GM18858 (cell line): ENCODE measurements around the gene DEAF1.
"Not testable (repeated sequence)": the region's sequence is repeated elsewhere in the genome, so short reads cannot be mapped to it uniquely, and the experiment has no call there.

Source experiments
- ATAC-seq: cut with Tn5 transposase; IDR thresholded peaks from one replicate; pipeline ENCODE4 v1.9.1; 2021; ENCODE audit not compliant: unreplicated experiment

The DEAF1 gene, protein sequence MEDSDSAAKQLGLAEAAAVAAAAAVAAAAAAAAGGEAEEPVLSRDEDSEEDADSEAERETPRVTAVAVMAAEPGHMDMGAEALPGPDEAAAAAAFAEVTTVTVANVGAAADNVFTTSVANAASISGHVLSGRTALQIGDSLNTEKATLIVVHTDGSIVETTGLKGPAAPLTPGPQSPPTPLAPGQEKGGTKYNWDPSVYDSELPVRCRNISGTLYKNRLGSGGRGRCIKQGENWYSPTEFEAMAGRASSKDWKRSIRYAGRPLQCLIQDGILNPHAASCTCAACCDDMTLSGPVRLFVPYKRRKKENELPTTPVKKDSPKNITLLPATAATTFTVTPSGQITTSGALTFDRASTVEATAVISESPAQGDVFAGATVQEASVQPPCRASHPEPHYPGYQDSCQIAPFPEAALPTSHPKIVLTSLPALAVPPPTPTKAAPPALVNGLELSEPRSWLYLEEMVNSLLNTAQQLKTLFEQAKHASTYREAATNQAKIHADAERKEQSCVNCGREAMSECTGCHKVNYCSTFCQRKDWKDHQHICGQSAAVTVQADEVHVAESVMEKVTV

DNA sequence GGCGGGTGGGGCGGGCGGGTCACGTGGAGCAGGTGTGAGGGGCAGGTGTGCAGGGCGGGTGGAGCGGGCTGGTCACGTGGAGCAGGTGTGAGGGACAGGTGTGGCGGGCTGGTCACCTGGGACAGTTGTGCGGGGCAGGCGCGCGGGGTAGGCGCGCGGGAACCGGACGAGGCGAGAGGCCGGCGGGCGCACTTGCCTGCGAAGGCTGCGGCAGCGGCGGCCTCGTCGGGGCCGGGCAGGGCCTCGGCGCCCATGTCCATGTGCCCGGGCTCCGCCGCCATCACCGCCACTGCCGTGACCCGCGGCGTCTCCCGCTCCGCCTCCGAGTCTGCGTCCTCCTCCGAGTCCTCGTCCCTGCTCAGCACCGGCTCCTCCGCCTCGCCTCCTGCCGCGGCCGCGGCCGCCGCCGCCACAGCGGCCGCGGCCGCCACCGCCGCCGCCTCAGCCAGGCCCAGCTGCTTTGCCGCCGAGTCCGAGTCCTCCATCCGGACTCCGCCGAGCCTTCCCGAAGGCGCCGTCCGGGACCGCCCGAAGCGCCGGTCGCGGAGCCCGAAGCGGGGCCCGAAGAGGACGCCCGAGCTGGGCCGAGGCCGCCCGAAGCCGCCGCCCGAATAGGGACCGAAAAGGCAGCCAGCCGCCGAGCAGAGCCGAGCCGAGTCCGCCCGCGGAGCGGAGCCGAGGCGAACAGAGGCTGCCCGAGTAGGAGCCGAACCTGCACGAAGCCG is at the start of gene DEAF1:
Gene DEAF1 (minus strand): TSS at position 660 of the 725 bp plus-strand sequence. CDS start 175 bp downstream, at position 485.
- ATAC-seq = peak; percentile 66

DNA sequence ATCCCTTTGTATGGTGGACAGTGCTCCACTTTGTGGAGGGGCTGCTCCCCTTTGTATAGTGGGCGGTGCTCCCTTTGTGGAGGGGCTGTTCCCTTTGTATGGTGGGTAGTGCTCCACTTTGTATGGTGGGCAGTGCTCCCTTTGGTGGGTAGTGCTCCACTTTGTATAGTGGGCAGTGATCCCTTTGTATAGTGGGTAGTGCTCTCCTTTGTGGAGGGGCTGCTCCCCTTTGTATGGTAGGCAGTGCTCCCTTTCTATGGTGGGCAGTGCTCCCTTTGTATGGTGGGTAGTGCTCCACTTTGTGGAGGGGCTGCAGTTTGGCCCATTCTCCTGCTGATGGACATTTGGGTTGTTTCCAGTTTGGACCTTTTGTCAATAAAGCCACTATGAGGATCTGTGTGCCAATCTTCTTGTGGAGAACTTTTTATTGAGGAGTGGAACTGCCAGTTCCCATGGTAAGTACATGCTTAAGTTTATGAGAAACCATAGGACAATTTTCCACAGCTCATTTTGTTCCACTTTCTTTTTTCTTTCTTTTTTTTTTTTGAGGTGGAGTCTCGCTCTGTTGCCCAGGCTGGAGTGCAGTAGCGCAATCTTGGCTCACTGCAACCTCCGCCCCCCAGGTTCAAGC is 47.7 kb upstream of the DEAF1 start:
- ATAC-seq = no peak

DNA sequence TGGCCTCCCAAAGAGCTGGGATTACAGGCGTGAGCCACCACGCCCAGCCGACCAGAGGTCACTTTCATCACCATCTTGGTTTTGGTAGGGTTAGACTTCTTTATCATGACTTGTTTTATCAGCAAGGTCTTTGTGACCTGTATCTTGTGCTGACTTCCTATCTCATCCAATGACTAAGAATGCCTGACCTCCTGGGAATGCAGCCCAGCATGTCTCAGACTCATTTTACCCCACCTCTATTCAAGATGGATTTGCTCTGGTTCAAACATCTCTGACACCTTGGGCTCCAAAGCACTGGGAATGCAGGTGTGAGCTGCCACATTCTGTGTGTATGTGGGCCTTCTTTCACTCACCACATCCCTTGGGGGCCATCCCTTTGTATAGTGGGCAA is 47.1 kb upstream of the DEAF1 start:
- ATAC-seq = no peak

DNA sequence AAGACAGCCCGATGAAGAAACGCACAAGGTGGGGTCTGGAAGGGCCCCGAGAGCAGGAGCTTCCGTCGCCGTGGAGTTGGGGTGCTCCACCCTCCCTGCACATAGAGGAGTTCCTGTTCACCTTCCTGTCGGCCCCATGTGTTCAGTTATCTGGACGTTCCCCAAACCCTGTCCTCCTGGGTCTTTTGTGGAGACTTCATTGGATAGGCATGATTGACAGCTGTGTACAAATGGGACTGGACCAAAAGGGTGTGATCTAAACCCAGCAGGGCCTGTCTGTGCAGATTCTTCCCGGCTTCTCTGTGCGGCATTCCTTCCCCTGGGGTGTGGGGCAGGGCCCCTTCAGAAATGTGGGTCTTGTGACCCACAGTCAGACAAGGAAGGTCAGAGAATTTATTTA is 42.9 kb upstream of the DEAF1 start:
- not testable (repeated sequence) for ATAC-seq

DNA sequence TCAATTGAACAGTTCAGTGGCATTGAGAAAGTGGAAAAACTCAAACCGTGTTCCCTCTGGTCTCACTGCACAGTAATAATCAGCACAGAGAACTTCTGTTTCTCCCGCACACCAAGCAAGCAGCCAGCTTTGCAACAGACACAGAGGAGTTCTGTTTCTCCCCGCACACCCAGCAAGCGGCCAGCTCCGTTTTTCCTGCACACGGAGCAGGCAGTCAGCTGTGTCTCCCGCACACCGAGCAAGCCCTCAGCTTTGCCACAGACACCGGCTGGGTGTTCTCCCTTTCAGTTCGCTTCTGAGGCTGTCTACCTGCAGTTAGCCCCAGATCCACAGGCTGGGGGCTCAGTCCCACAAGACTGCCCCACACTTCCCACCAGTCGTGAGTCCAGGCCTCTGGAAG is 42.3 kb upstream of the DEAF1 start:
- no peak for ATAC-seq

DNA sequence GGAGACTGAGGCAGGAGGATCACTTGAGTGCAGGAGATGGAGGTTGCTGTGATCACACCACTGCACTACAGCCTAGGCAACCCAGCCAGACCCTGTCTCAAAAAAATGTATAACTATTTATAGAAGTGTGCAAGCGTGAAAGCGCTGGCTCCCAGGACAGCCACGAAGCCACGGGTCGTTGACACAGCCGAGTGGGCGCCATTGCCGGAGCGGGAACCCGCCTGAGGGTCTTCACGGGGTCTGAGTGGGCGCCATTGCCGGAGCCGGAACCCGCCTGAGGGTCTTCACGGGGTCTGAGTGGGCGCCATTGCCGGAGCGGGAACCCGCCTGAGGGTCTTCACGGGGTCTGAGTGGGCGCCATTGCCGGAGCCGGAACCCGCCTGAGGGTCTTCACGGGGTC is 39.5 kb upstream of the DEAF1 start:
- not testable (repeated sequence) for ATAC-seq

DNA sequence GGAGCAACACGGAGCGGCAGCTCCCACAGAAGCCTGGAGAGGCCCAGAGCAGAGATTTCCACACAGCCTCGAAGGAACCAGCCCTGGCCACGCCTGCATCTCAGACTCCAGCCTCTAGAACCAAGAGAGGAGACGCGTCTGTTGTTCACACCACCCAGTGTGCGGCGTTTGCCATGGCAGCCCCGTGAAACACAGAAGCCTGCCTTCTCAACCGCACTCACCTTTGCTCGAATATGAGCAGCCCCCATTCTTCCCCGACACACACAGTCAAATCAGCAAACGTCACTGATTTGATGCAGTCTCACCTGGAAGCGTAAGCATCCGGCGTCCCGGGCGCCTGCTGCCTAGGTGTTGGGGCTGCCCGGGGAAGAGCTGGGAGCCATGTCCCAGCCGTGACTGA is 38.0 kb upstream of the DEAF1 start:
- no peak for ATAC-seq

DNA sequence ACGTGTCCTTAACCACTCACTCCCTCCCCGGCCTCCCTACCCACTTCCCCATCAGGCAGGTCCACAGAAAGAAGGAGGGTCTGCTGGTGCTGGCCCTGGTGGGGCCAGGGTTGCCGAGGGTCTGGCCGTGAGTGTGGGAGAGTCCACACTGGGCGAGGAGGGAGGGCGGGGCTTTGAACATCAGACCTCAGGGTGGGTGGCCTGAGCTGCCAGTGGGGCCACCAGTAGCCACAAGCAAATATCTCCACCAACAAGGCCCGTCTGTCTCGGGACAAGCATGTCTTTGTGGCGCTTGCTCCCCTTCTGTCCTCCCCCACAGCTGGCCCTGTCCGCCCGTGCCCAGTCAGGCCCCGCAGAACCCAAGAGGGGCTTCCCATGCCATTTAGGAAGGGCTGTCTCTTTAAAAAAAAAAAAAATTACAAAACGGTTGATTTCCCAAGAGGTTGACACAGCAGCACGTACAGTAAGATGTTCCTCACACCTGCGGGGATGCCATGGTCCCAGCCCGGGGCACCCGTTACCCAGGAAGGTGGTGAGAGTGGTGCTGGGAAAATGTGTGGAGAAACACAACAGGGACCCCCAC is 34.6 kb upstream of the DEAF1 start:
- ATAC-seq = no peak

DNA sequence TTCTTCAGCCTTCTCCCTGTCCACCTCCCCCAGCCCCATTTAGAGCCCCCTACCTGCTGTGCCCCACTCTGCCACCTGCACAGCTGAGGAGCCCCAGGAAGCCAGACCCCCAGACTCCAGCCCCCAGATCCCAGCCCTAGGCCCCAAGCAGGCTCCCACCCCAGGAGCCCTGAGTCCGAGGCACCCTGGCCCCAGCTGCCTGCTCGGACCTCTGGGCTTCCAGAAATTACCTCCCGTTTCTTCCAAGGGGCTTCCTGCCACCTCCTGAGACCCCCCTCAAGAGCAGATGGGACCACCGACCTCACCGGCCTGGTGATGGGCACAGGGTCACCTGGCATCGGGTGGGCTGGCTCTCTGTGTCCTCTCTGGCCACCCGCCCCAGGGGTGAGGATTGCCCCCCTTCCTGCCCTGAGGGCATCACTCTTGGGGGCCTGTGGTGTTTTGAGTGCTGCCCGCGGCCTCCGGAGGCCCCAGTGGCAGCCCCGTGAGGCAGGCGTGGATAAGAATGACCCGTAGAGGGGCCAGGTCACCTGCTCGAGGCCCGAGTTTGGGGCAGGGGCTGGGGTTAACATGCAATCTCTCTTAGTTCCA is 34.0 kb upstream of the DEAF1 start:
- ATAC-seq = no peak

DNA sequence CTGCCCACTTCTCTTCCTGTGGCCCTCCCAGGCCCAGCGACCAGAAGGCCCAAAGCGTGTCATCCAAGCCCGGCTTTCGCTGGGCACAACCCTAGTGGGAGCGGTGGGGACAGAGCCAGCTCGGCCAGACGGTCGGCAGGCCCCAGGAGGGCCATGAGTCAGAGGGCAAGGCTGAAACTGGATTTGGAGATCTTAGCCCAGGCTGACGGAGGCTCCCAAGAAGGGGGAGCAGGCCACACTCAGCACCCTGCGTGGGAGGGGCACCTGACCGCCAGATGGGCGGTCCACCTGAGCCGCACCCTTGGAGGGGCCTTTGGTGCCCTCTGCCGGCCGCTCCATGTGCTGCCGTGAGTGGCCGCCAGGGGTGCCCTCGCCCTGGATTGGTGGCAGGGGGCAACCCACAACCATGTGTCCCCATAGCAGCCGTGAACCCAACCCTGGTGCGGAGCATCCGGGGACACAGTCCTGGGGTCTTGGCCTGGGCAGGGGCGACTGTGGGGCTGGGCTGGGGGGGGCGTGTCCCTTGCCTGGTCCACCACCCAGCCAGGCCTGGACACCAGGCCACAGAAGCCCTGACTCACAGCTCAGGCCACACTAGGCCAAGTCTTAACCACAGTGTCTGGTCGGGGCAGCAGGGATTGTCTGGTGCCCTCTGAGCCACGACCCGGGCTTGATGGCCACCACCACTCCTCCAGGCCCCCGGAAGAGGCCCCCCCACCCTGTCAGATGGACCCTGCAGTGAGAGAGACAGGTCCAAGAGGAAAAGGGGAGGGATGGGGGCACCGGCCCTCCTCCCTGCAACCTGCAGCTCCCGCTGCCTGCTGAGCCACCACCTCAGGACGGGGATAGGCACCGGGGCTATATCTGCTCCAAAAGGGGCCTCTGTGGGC is 33.1 kb upstream of the DEAF1 start:
- ATAC-seq = no peak

DNA sequence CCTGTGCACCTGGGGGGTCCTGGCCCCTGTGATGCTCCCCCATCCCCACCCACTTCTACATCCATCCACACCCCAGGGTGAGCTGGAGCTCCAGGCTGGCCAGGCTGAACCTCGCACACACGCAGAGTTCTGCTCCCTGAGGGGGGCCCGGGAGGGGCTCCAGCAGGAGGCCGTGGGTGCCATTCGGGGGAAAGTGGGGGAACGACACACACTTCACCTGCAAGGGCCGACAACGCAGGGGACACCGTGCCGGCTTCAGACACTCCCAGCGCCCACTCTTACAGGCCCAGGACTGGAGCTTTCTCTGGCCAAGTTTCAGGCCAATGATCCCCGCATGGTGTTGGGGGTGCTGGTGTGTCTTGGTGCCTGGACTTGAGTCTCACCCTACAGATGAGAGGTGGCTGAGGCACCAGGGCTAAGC is 32.3 kb upstream of the DEAF1 start:
- no peak for ATAC-seq

DNA sequence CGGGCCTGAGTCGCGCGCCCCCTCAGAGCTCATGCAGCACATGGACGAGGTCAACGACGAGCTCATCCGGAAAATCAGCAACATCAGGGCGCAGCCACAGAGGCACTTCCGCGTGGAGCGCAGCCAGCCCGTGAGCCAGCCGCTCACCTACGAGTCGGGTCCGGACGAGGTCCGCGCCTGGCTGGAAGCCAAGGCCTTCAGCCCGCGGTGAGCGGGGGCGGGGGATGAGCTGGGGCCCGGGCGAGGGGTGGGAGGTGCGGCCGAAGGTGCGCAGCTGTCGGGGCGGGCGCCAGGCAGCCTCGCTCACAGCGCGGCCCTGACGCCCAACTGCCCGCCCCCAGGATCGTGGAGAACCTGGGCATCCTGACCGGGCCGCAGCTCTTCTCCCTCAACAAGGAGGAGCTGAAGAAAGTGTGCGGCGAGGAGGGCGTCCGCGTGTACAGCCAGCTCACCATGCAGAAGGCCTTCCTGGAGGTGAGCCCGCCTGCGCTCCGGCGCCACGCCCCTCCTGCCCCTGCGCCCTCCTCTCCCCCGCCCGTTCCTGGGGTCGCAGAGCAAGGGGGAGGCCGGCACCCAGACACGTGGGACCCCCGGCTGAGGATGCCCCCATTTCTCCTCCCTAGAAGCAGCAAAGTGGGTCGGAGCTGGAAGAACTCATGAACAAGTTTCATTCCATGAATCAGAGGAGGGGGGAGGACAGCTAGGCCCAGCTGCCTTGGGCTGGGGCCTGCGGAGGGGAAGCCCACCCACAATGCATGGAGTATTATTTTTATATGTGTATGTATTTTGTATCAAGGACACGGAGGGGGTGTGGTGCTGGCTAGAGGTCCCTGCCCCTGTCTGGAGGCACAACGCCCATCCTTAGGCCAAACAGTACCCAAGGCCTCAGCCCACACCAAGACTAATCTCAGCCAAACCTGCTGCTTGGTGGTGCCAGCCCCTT is 31.5 kb upstream of the DEAF1 start:
- ATAC-seq = no peak

DNA sequence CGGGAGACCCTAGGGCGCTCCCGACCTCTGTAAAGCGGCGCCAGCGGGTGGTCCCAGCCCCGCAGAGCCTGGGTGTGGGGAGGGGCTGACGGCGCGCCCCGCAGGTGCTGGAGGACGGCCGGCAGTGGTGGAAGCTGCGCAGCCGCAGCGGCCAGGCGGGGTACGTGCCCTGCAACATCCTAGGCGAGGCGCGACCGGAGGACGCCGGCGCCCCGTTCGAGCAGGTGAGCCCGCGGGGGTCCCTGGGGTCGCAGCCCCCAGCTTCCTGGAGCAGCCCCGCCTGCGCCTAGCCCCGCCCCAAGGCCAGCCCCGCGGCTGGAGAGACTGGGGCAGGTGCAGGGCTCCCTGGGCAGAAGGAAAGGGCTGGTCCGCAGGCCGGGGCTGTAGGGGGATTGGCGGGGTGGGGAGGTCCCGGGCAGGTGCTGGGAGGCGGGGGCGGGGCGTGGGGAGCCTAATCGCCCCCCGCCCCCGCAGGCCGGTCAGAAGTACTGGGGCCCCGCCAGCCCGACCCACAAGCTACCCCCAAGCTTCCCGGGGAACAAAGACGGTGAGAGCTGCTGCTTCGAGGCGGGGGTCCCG is 30.7 kb upstream of the DEAF1 start:
- ATAC-seq = no peak

DNA sequence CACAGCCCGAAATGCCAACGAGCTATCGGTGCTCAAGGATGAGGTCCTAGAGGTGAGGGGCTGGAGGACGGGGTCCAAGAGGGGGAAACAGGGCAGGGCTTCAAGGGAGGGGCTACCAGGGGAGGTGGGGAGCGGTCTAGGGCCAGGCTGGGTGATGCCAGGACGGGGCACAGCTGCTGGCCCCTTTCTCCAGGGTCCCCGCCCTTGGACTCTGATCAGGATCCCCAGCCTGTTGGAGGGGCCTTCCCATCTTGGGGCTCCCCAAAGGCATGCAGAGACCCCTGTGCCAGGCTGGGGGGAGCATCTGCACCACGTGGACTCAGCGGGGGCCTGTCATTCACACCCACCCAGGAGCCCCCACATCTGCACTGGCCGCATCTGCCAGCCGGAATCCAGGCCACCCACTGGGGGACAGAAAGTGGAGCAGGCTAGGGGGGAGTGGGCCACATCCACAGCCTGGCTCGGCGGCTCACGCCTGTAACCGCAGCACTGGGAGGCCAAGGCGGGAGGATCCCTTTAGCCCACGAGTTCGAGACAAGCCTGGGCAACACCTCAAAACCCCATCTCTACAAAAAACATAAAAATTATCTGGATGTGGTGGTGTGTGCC is 29.9 kb upstream of the DEAF1 start:
- ATAC-seq = no peak

DNA sequence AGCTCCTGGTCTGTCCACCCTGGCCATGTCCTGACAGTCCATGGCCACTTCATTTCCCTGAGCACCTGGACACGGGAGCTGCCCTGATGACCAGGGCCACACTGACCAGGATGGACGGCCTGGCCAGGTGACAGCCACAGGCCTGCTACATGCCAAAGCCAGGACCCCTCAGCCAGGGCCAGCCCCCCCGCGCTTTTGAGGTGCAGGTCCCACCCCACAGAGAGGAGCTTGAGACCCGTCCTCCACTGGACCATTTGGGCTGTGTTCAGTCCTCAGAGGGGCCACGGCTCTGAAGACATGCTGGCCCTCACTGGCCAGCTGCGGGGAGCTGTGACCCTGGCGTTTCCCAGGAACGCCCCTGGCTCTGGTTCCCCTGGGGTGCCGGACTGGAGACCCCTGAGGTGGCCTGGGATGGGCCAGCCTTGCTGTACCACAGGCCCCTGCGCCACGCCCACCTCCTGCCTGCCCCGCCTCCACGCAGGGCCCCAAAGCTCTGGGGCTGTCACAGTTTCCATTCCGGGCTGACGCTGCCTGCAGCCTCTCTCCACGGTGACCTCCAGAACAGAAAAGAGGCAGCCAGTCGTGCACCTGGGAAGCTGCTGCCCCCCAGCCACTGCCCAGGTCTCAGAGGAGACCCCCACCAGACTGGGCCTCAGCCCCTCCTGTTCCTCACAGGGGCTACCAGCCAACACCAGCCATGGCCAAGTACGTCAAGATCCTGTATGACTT is 29.2 kb upstream of the DEAF1 start:
- ATAC-seq = no peak

DNA sequence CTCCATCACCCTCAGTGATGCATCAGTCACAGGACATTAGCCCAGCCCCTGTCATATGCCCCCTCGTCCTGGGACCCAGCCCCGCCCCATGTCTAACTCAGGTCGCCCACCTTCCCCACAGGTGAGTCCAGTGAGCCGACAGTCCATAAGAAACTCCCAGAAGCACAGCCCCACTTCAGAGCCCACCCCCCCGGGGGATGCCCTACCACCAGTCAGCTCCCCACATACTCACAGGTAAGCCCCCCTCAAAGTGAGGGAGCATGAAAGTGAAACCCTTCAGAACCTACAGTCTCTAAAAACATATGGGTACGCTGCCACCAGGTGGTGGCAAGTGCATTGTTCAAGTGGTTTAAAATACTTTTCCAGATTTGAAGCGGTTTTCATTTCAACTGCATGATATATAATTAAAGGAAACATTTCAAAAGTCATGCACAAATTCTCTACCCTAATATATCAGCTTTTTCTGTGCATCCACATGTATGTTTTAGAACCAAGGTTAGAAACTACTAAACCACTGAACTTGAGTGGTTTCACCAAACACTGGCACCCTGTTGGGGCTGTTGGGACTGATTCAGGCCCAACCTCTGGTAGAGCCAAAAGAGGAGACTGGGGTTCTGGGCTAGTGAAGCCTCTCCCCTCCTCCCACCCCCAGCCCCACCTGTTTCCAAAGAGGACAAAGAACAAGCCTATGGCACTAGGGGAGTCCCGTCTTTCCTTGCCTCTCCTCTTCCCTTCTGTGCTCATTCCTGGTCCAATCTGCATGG is 28.3 kb upstream of the DEAF1 start:
- ATAC-seq = no peak
